Activated CD8-positive, alpha-beta memory T cell treated with anti-CD3 and anti-CD28 coated beads for 24 hours (primary cell): ENCODE measurements around the gene CAPN9.
A peak's percentile ranks its signal among the peaks of the same experiment; 100 is the strongest.

Source experiments
- DNase-seq: peaks from one replicate; pipeline ENCODE4 v3.0.0-alpha.2; 2020

CAPN9 gene

GRCh38 chr1:230800891-230801840 is 54.0 kb downstream of the CAPN9 start:
- DNase-seq = no peak

GRCh38 chr1:230804396-230804795 is 57.2 kb downstream of the CAPN9 start:
- DNase-seq = no peak

- no peak for DNase-seq
Measured at GRCh38 chr1:230806552-230806951, 59.4 kb downstream of the CAPN9 start.

- peak; percentile 4 for DNase-seq
Measured at GRCh38 chr1:230807029-230807428, 59.8 kb downstream of the CAPN9 start.

GRCh38 chr1:230807561-230808280 is 60.5 kb downstream of the CAPN9 start:
- DNase-seq = peak; percentile 19

GRCh38 chr1:230808281-230808872 is 61.2 kb downstream of the CAPN9 start:
- DNase-seq = peak; percentile 15

GRCh38 chr1:230809256-230809990 is 62.2 kb downstream of the CAPN9 start:
- DNase-seq = peak; percentile 24

- DNase-seq = no peak
Measured at GRCh38 chr1:230812568-230812967, 65.4 kb downstream of the CAPN9 start.

GRCh38 chr1:230814949-230815692 is 67.9 kb downstream of the CAPN9 start:
- DNase-seq = peak; percentile 9

- peak; percentile 5 for DNase-seq
Measured at GRCh38 chr1:230816018-230816417, 68.8 kb downstream of the CAPN9 start.

GRCh38 chr1:230818367-230818766 is 71.2 kb downstream of the CAPN9 start:
- no peak for DNase-seq

- DNase-seq = peak; percentile 13
Measured at GRCh38 chr1:230818901-230819300, 71.7 kb downstream of the CAPN9 start.

GRCh38 chr1:230819976-230820375 is 72.8 kb downstream of the CAPN9 start:
- DNase-seq = peak; percentile 32

- peak; percentile 17 for DNase-seq
Measured at GRCh38 chr1:230820568-230820967, 73.4 kb downstream of the CAPN9 start.

GRCh38 chr1:230821346-230821745 is 74.2 kb downstream of the CAPN9 start:
- DNase-seq = peak; percentile 24

GRCh38 chr1:230822092-230822581 is 74.9 kb downstream of the CAPN9 start:
- DNase-seq = peak; percentile 28

GRCh38 chr1:230823426-230823825 is 76.2 kb downstream of the CAPN9 start:
- peak; percentile 24 for DNase-seq

GRCh38 chr1:230823931-230824381 is 76.8 kb downstream of the CAPN9 start:
- DNase-seq = peak; percentile 33

- DNase-seq = peak; percentile 4
Measured at GRCh38 chr1:230824551-230824918, 77.3 kb downstream of the CAPN9 start.

GRCh38 chr1:230824919-230825721 is 77.9 kb downstream of the CAPN9 start:
- DNase-seq = peak; percentile 24

- DNase-seq = peak; percentile 21
Measured at GRCh38 chr1:230825761-230826160, 78.6 kb downstream of the CAPN9 start.
